HCT116 (cell line): Measurements from ENCODE around the gene KRT82. TPM values are rescaled to one million over a fixed set of nuclear protein-coding genes. Genes with fewer than 3 reads are reported as not detected.

Source experiments
- ATAC-seq: fragments of 200-7000 bp; cut with Tn5 transposase; 2 replicates; pipeline ENCODE4 v1.9.1; 2020; ENCODE audit warnings: mild to moderate bottlenecking, moderate library complexity
- BruUV-seq: library from RNA; stranded (reverse); fragments of 400-500 nt; replicated peaks from 2 replicates; lab custom pipeline; 2021; lab: Mats Ljungman, UMichigan
- CTCF ChIA-PET: fragments of 300-600 bp; sonication (Branson Sonifier 250); formaldehyde crosslinking; loops from one replicate; lab custom pipeline; 2021; ENCODE audit warnings: antibody characterized with exemption; lab: Charles Lee
- POLR2A ChIA-PET: fragments of 300-600, 350-600 bp; sonication (Branson Sonifier 250); formaldehyde crosslinking; loops from one replicate; lab custom pipeline; 2021; ENCODE audit warnings: antibody characterized with exemption; lab: Charles Lee
- RAD21 ChIA-PET, 2 experiments: fragments of 300-600 bp; sonication (Branson Sonifier 250); formaldehyde crosslinking; loops; one replicate each; lab custom pipeline; 2023; ENCODE audit warnings: low total read pairs in 2 of 2; ENCODE audit not compliant: uncharacterized antibody in 2 of 2, unreplicated experiment in 2 of 2, low non-redundant PET in 1 of 2; lab: Charles Lee
- DNase-seq: peaks from one replicate; pipeline ENCODE4 v3.0.0-alpha.2; 2010; ENCODE audit warnings: low read depth, low spot score
- H2AFZ ChIP-seq: fragments of 200-600 bp; shearing (Covaris generic), sonication (generic); 2 replicates; pipeline ENCODE4 v1.6.1; 2017; ENCODE audit warnings: low read depth, mixed run types, mixed read lengths, antibody characterized with exemption, low read length; ENCODE audit not compliant: poor library complexity, severe bottlenecking
- H3K27ac ChIP-seq: 2 replicates; pipeline ENCODE4 v1.5.1; 2012; ENCODE audit warnings: low read depth, low read length
- H3K27me3 ChIP-seq: fragments of 200-600 bp; sonication (generic); 2 replicates; pipeline ENCODE4 v1.6.1; 2016; ENCODE audit warnings: mixed run types, low read length, mixed read lengths; ENCODE audit not compliant: insufficient read depth
- H3K36me3 ChIP-seq, 2 experiments: fragments of 200-500 bp in 1 of 2; fragments of 200-600 bp in 1 of 2; sonication (Bioruptor generic) in 1 of 2; sonication (generic) in 1 of 2; 2 replicates each; pipeline versions ENCODE4 v1.5.1 to v1.6.1; 2014 to 2016; ENCODE audit warnings: low read length in 2 of 2, inconsistent platforms in 1 of 2, mixed read lengths in 1 of 2, mixed run types in 1 of 2; ENCODE audit not compliant: insufficient read depth in 2 of 2, control insufficient read depth in 1 of 2
- H3K4me1 ChIP-seq, 2 experiments: fragments of 200-600 bp in 1 of 2; sonication (generic) in 1 of 2; 2 replicates each; pipeline versions ENCODE4 v1.5.1 to v1.6.1; 2012 to 2017; ENCODE audit warnings: low read length in 2 of 2, inconsistent platforms in 1 of 2, mild to moderate bottlenecking in 1 of 2, mixed read lengths in 1 of 2, mixed run types in 1 of 2, moderate library complexity in 1 of 2; ENCODE audit not compliant: insufficient read depth in 2 of 2, control insufficient read depth in 1 of 2
- H3K4me2 ChIP-seq: fragments of 200-600 bp; sonication (generic); 2 replicates; pipeline ENCODE4 v1.6.1; 2017; ENCODE audit warnings: mixed run types, low read length, mixed read lengths
- H3K4me3 ChIP-seq, 2 experiments: fragments of 200-600 bp in 1 of 2; sonication (generic) in 1 of 2; replicated peaks in 1 of 2; 2 replicates each; pipeline ENCODE4 v1.5.1; 2011 to 2016; ENCODE audit warnings: low read length in 2 of 2, control low read depth in 1 of 2, low read depth in 1 of 2, mild to moderate bottlenecking in 1 of 2, mixed read lengths in 1 of 2, mixed run types in 1 of 2
- H3K79me2 ChIP-seq: fragments of 200-600 bp; sonication (generic); 2 replicates; pipeline ENCODE4 v1.6.1; 2017; ENCODE audit warnings: mild to moderate bottlenecking, mixed run types, low read length, moderate library complexity, mixed read lengths; ENCODE audit not compliant: insufficient read depth
- H3K9ac ChIP-seq: fragments of 200-600 bp; sonication (generic); 2 replicates; pipeline ENCODE4 v1.6.1; 2016; ENCODE audit warnings: low read length, mixed read lengths
- H3K9me2 ChIP-seq: fragments of 200-600 bp; sonication (generic), shearing (Covaris generic); 2 replicates; pipeline ENCODE4 v1.6.1; 2017; ENCODE audit warnings: mixed run types, mild to moderate bottlenecking, moderate library complexity; ENCODE audit not compliant: insufficient read depth
- H3K9me3 ChIP-seq, 2 experiments: fragments of 200-500 bp in 1 of 2; fragments of 200-600 bp in 1 of 2; sonication (Bioruptor generic) in 1 of 2; sonication (generic) in 1 of 2; 2 replicates each; pipeline ENCODE4 v1.6.1; 2014 to 2017; ENCODE audit warnings: low read length in 2 of 2, mixed read lengths in 2 of 2, inconsistent platforms in 1 of 2, low read depth in 1 of 2, mild to moderate bottlenecking in 1 of 2, mixed run types in 1 of 2, moderate library complexity in 1 of 2; ENCODE audit not compliant: control insufficient read depth in 1 of 2, insufficient read depth in 1 of 2
- H4K20me1 ChIP-seq: fragments of 200-600 bp; sonication (generic), shearing (Covaris generic); 2 replicates; pipeline ENCODE4 v1.6.1; 2017; ENCODE audit warnings: mixed run types, mild to moderate bottlenecking, moderate library complexity; ENCODE audit not compliant: insufficient read depth
- ATF3 ChIP-seq: IDR thresholded peaks from 2 replicates; pipeline ENCODE4 v1.6.1; 2012
- CBX3 ChIP-seq: IDR thresholded peaks from 2 replicates; pipeline ENCODE4 v1.6.1; 2012; ENCODE audit warnings: low read depth
- CTCF ChIP-seq, 3 experiments: fragments of 200-600 bp in 1 of 3; sonication (generic) in 1 of 3; IDR thresholded peaks in 2 of 3; conservative IDR thresholded peaks in 1 of 3; 2 replicates each; pipeline ENCODE4 v1.5.1; 2012 to 2017; ENCODE audit warnings: low read depth in 2 of 3, low read length in 2 of 3, antibody characterized with exemption in 1 of 3, borderline replicate concordance in 1 of 3, control low read depth in 1 of 3, mild to moderate bottlenecking in 1 of 3, mixed read lengths in 1 of 3, mixed run types in 1 of 3, moderate library complexity in 1 of 3; ENCODE audit not compliant: insufficient read depth in 1 of 3
- EGR1 ChIP-seq: IDR thresholded peaks from 2 replicates; pipeline ENCODE4 v1.6.1; 2012; ENCODE audit warnings: low read depth
- FOSL1 ChIP-seq: IDR thresholded peaks from 2 replicates; pipeline ENCODE4 v1.6.1; 2012; ENCODE audit warnings: low read depth
- MAX ChIP-seq: IDR thresholded peaks from 2 replicates; pipeline ENCODE4 v1.6.1; 2012
- POLR2A ChIP-seq: IDR thresholded peaks from 2 replicates; pipeline ENCODE4 v1.7.0; 2011; ENCODE audit warnings: borderline replicate concordance; ENCODE audit not compliant: insufficient read depth, insufficient read length; ENCODE audit errors: extremely low read depth
- POLR2AphosphoS5 ChIP-seq: IDR thresholded peaks from 2 replicates; pipeline ENCODE4 v1.6.1; 2011; ENCODE audit warnings: mild to moderate bottlenecking, low read depth, low read length, moderate library complexity
- REST ChIP-seq: IDR thresholded peaks from 2 replicates; pipeline ENCODE4 v1.6.1; 2012; ENCODE audit warnings: low read depth
- SIN3A ChIP-seq: IDR thresholded peaks from 2 replicates; pipeline ENCODE4 v1.6.1; 2012; ENCODE audit warnings: low read depth
- SP1 ChIP-seq: IDR thresholded peaks from 2 replicates; pipeline ENCODE4 v1.6.1; 2012; ENCODE audit warnings: low read depth
- SRF ChIP-seq: IDR thresholded peaks from 2 replicates; pipeline ENCODE4 v1.6.1; 2012; ENCODE audit warnings: low read depth
- TCF7L2 ChIP-seq: IDR thresholded peaks from 2 replicates; pipeline ENCODE4 v1.7.0; 2011; ENCODE audit warnings: borderline replicate concordance, inconsistent platforms; ENCODE audit not compliant: insufficient read depth, insufficient read length; ENCODE audit errors: extremely low read depth
- YY1 ChIP-seq: IDR thresholded peaks from 2 replicates; pipeline ENCODE4 v1.6.1; 2011; ENCODE audit warnings: low read length, low read depth, moderate library complexity, mild to moderate bottlenecking; ENCODE audit not compliant: insufficient replicate concordance; ENCODE audit errors: extremely low read depth
- ZFX ChIP-seq: fragments of 450-650 bp; IDR thresholded peaks from 2 replicates; pipeline ENCODE4 v1.6.1; 2017
- ZNF274 ChIP-seq: fragments of 200-500 bp; sonication (Bioruptor generic); IDR thresholded peaks from 2 replicates; pipeline ENCODE4 v1.6.1; 2014; ENCODE audit warnings: mild to moderate bottlenecking, low read depth, low read length, inconsistent platforms
- intact Hi-C: fragments of 100-400 bp; cut with micrococcal nuclease; formaldehyde crosslinking; loops from 2 replicates; pipeline ENCODE4 v1.10.0; 2022
- total RNA-seq: library from RNA; stranded (reverse); gene quantifications from one replicate; pipeline ENCODE4 v1.2.1, GENCODE V29; 2021; ENCODE audit not compliant: unreplicated experiment

KRT82 gene
- total RNA-seq, 1 experiment from 2014 or later: not detected

- TF ChIP-seq REST: no peak
- no peak for TF ChIP-seq POLR2AphosphoS5
- TF ChIP-seq ATF3: no peak
- TF ChIP-seq SRF: no peak
- TF ChIP-seq POLR2A: no peak
These were observed 22.8 kb downstream of the KRT82 start (continued) for GRCh38 chr12:52383331-52383730.

- no peak overlapping the region for H3K27ac ChIP-seq
- no peaks in the 10 kb centered on the region for H3K79me2 ChIP-seq
- RAD21 ChIA-PET: interaction anchor here in 1 of 2 experiments (0.6 kb wide), 1 partner anchor 483 kb away, joined by 3 read pairs; no protein-coding TSS in a partner anchor
- DNase-seq (no peak), ATAC-seq (no peak)
- POLR2A ChIA-PET: no interaction called here
- no TSS peak for BruUV-seq
- no peaks in the 10 kb centered on the region for H4K20me1 ChIP-seq
- no peaks in the 10 kb centered on the region for H3K9me3 ChIP-seq
- H3K4me3 ChIP-seq: no peak overlapping the region
- no peaks in the 10 kb centered on the region for H3K9me2 ChIP-seq
- no peaks in the 10 kb centered on the region for H3K27me3 ChIP-seq
- no peak overlapping the region for H3K4me2 ChIP-seq
- H3K9ac ChIP-seq: no peak overlapping the region
- CTCF ChIA-PET: interaction anchor here (1.1 to 1.5 kb wide), 2 partner anchors 11 to 225 kb away, joined by 3 to 4 read pairs; no protein-coding TSS in a partner anchor
- H3K4me1 ChIP-seq: no peaks in the 10 kb centered on the region
- intact Hi-C loops: no loop called here
- TF ChIP-seq ATF3 (no peak), FOSL1 (no peak), CBX3 (no peak), ZNF274 (no peak), ZFX (no peak), YY1 (no peak), MAX (no peak), SRF (no peak), SP1 (no peak), POLR2AphosphoS5 (no peak), CTCF (IDR thresholded peaks at IDR 0.05 in 2 of 3, conservative IDR thresholded peaks at IDR 0.05 in 1 of 3; ENCODE audit: borderline replicate concordance in 1 of 3, insufficient read depth in 1 of 3, low read depth in 2 of 3, low read length in 2 of 3) (no peak), EGR1 (no peak), TCF7L2 (no peak), SIN3A (no peak), POLR2A (no peak)
- TF ChIP-seq, all 23 proteins: peak for 0
- Histone ChIP-seq H3K36me3 (no peaks in the 10 kb centered on the region), H2AFZ (no peak overlapping the region)
These were observed 23.3 kb downstream of the KRT82 start for GRCh38 chr12:52382854-52383253.
